Measurements from ENCODE around the gene SAYSD1. TPM values are rescaled to one million over a fixed set of nuclear protein-coding genes. Genes with fewer than 3 reads are reported as not detected.

The SAYSD1 gene
- total and polyA plus RNA-seq, 9 of the 15 experiments (the other 6 are each of a cell fraction or from before 2014, with no cell fraction given), result 3.5 to 19.1 (median 12.4) TPM

GRCh38 chr6:39082310-39082709 is 32.7 kb downstream of the SAYSD1 start:
- in situ Hi-C loops (cut with MboI), result no loop called here
- Histone ChIP-seq H3K4me3 (no peak overlapping the region), H2AFZ (ENCODE audit: low read depth, low read length) (no peak overlapping the region), H3K79me2 (ENCODE audit: control insufficient read depth, insufficient read depth, low read length) (no peaks in the 10 kb centered on the region), H3K27ac (ENCODE audit: extremely low read depth, low read depth, low read length) (no peak overlapping the region), H3K9me3 (replicated peaks; ENCODE audit: control insufficient read depth, insufficient read depth, low read depth, low read length) (no peaks in the 10 kb centered on the region), H3K4me2 (ENCODE audit: insufficient read depth, low read length) (no peak overlapping the region), H3K9me1 (ENCODE audit: control insufficient read depth, insufficient read depth, low read length) (no peaks in the 10 kb centered on the region), H3K9ac (ENCODE audit: insufficient read depth in 1 of 2, low read depth in 2 of 2, low read length in 2 of 2) (no peak overlapping the region), H4K20me1 (replicated peaks; ENCODE audit: control insufficient read depth, insufficient read depth, low read length) (peaks cover 17% of the 10 kb centered on the region), H3K36me3 (ENCODE audit: control insufficient read depth, insufficient read depth, low read length) (no peaks in the 10 kb centered on the region), H3K4me1 (replicated peaks in 1 of 2; ENCODE audit: control insufficient read depth in 2 of 2, insufficient read depth in 2 of 2, low read length in 2 of 2) (no peaks in the 10 kb centered on the region), H3K27me3 (ENCODE audit: control insufficient read depth in 2 of 2, insufficient read depth in 2 of 2, low read length in 2 of 2) (peaks cover 18 to 76% of the 10 kb centered on the region in 2 experiments; a peak in 4 of 5 replicates)
- WGBS (ENCODE audit: insufficient coverage, low coverage, missing lambda C conversion rate), result 1% methylated on average over 8 of the region's 8 CpGs
- ATAC-seq (no peak; the same call in 2 of the 3 replicates), DNase-seq (ENCODE audit: extremely low read depth in 1 of 4, low spot score in 3 of 4) (no peak), FAIRE-seq (no peak)
- TF ChIP-seq MITF (IDR thresholded peaks at IDR 0.05) (no peak), NCOA4 (IDR thresholded peaks at IDR 0.05; ENCODE audit: partially characterized antibody) (no peak), ZNF57 (CRISPR knock-in tag; IDR thresholded peaks at IDR 0.05) (no peak)
- BruUV-seq (replicated peaks), result no TSS peak
- intact Hi-C loops (cut with micrococcal nuclease), result no loop called here
- ChIA-PET CTCF (ENCODE audit: low intra/inter-chr PET ratio) (no interaction called here), POLR2A (no interaction called here)

GRCh38 chr6:39080246-39080875 is 34.6 kb downstream of the SAYSD1 start:
- H3K4me3 ChIP-seq, result no peak overlapping the region
- no TSS peak for BruUV-seq (replicated peaks)
- peaks cover 12 to 76% of the 10 kb centered on the region in 2 experiments; a peak in 4 of 5 replicates for H3K27me3 ChIP-seq (ENCODE audit: control insufficient read depth in 2 of 2, insufficient read depth in 2 of 2, low read length in 2 of 2)
- in situ Hi-C loops (cut with MboI) (no loop called here), intact Hi-C loops (cut with micrococcal nuclease) (no loop called here)
- no peak overlapping the region for H3K27ac ChIP-seq (ENCODE audit: extremely low read depth, low read depth, low read length)
- CTCF ChIA-PET (ENCODE audit: low intra/inter-chr PET ratio), result no interaction called here
- ATAC-seq, result no peak
- TF ChIP-seq ZNF707 (CRISPR knock-in tag; conservative IDR thresholded peaks at IDR 0.05), result no peak
- no peak for TF ChIP-seq KAT8 (IDR thresholded peaks at IDR 0.05; ENCODE audit: low read depth)
- no peak for TF ChIP-seq ZNF444 (CRISPR knock-in tag; IDR thresholded peaks at IDR 0.05)
- H3K9me3 ChIP-seq (replicated peaks; ENCODE audit: control insufficient read depth, insufficient read depth, low read depth, low read length), result no peaks in the 10 kb centered on the region
- H3K79me2 ChIP-seq (ENCODE audit: control insufficient read depth, insufficient read depth, low read length), result no peaks in the 10 kb centered on the region
- no peak for FAIRE-seq
- no peak overlapping the region for H3K4me2 ChIP-seq (ENCODE audit: insufficient read depth, low read length)
- H3K4me1 ChIP-seq (replicated peaks in 1 of 2; ENCODE audit: control insufficient read depth in 2 of 2, insufficient read depth in 2 of 2, low read length in 2 of 2), result no peaks in the 10 kb centered on the region
- WGBS (ENCODE audit: insufficient coverage, low coverage, missing lambda C conversion rate), result 0% methylated on average over 5 of the region's 5 CpGs
- peaks cover 17% of the 10 kb centered on the region for H4K20me1 ChIP-seq (replicated peaks; ENCODE audit: control insufficient read depth, insufficient read depth, low read length)
- H2AFZ ChIP-seq (ENCODE audit: low read depth, low read length), result no peak overlapping the region
- no peaks in the 10 kb centered on the region for H3K36me3 ChIP-seq (ENCODE audit: control insufficient read depth, insufficient read depth, low read length)
- no peaks in the 10 kb centered on the region for H3K9me1 ChIP-seq (ENCODE audit: control insufficient read depth, insufficient read depth, low read length)
- POLR2A ChIA-PET, result interaction anchor here (0.6 to 0.8 kb wide), 2 partner anchors 47 to 142 kb away, joined by 4 read pairs; no protein-coding TSS in a partner anchor
- no peak for DNase-seq (ENCODE audit: extremely low read depth in 1 of 4, low spot score in 3 of 4)
- H3K9ac ChIP-seq (ENCODE audit: insufficient read depth in 1 of 2, low read depth in 2 of 2, low read length in 2 of 2), result no peak overlapping the region
